Panc1 (cell line): ENCODE data around the gene NPW. TPM values are rescaled to one million over a fixed set of nuclear protein-coding genes. Genes with fewer than 3 reads are reported as not detected.

ENCODE experiments used
- ATAC-seq: fragments of 200-7000 bp; cut with Tn5 transposase; 2 replicates; pipeline ENCODE4 v1.9.1; 2020; ENCODE audit warnings: mild to moderate bottlenecking, moderate library complexity
- BruUV-seq: library from RNA; stranded (reverse); fragments of 400-500 nt; replicated peaks from 2 replicates; lab custom pipeline; 2021; lab: Mats Ljungman, UMichigan
- CTCF ChIA-PET: fragments of 300-600 bp; sonication (Branson Sonifier 250); formaldehyde crosslinking; loops from one replicate; lab custom pipeline; 2022; ENCODE audit warnings: antibody characterized with exemption; lab: Charles Lee
- POLR2A ChIA-PET: fragments of 300-600 bp; sonication (Branson Sonifier 250); formaldehyde crosslinking; loops from one replicate; lab custom pipeline; 2022; ENCODE audit warnings: antibody characterized with exemption; lab: Charles Lee
- DNase-seq: peaks from one replicate; pipeline ENCODE4 v3.0.0-alpha.2; 2010; ENCODE audit warnings: low read depth, low spot score
- H3K27ac ChIP-seq: 2 replicates; pipeline ENCODE4 v1.5.1; 2011; ENCODE audit warnings: mild to moderate bottlenecking, low read length, inconsistent platforms
- H3K27me3 ChIP-seq: fragments of 200-500 bp; sonication (Bioruptor generic); 2 replicates; pipeline ENCODE4 v1.6.0; 2014; ENCODE audit warnings: low read length, inconsistent platforms; ENCODE audit not compliant: control insufficient read depth, insufficient read depth
- H3K36me3 ChIP-seq: fragments of 200-500 bp; sonication (Bioruptor generic); 2 replicates; pipeline ENCODE4 v1.5.1; 2014; ENCODE audit warnings: inconsistent platforms, mild to moderate bottlenecking, low read length, moderate library complexity; ENCODE audit not compliant: control insufficient read depth, insufficient read depth
- H3K4me1 ChIP-seq: 2 replicates; pipeline ENCODE4 v1.5.1; 2011; ENCODE audit warnings: inconsistent platforms, mild to moderate bottlenecking, low read length, moderate library complexity; ENCODE audit not compliant: control insufficient read depth, insufficient read depth
- H3K4me3 ChIP-seq, 2 experiments: 2 replicates each; pipeline ENCODE4 v1.5.1; 2011 to 2012; ENCODE audit warnings: low read depth in 2 of 2, low read length in 2 of 2, mild to moderate bottlenecking in 2 of 2, inconsistent platforms in 1 of 2, moderate library complexity in 1 of 2
- H3K9me3 ChIP-seq: fragments of 200-500 bp; sonication (Bioruptor generic); 2 replicates; pipeline ENCODE4 v1.5.1; 2014; ENCODE audit warnings: low read depth, mild to moderate bottlenecking, inconsistent platforms, low read length, moderate library complexity; ENCODE audit not compliant: control insufficient read depth, insufficient read depth
- CTCF ChIP-seq: fragments of 450-650 bp; IDR thresholded peaks from 2 replicates; pipeline ENCODE4 v1.5.1; 2017; ENCODE audit warnings: mild to moderate bottlenecking
- POLR2AphosphoS5 ChIP-seq: IDR thresholded peaks from 2 replicates; pipeline ENCODE4 v1.6.1; 2012; ENCODE audit warnings: mild to moderate bottlenecking, low read depth, low read length, moderate library complexity
- REST ChIP-seq, 2 experiments: IDR thresholded peaks; 2 replicates each; pipeline ENCODE4 v1.6.1; 2011 to 2012; ENCODE audit warnings: low read depth in 2 of 2, control low read depth in 1 of 2, low read length in 1 of 2, mild to moderate bottlenecking in 1 of 2, moderate library complexity in 1 of 2; ENCODE audit not compliant: insufficient read depth in 1 of 2
- SIN3A ChIP-seq: IDR thresholded peaks from 2 replicates; pipeline ENCODE4 v1.6.1; 2012; ENCODE audit warnings: low read depth, mild to moderate bottlenecking, low read length, moderate library complexity, borderline replicate concordance; ENCODE audit not compliant: insufficient read depth
- TCF7L2 ChIP-seq: IDR thresholded peaks from 2 replicates; pipeline ENCODE4 v1.6.1; 2011; ENCODE audit warnings: mild to moderate bottlenecking, low read depth, low read length, inconsistent platforms
- in situ Hi-C: cut with HindIII; loops from 2 replicates; pipeline ENCODE4 v1.10.0; 2016; ENCODE audit warnings: low sequenced_read_pairs, low pct_unique_long_range_greater_than_20kb
- intact Hi-C: fragments of 100-400 bp; cut with micrococcal nuclease; formaldehyde crosslinking; loops from one replicate; pipeline ENCODE4 v1.10.0; 2022; ENCODE audit not compliant: unreplicated experiment
- total RNA-seq: library from RNA; stranded (reverse); gene quantifications from one replicate; pipeline ENCODE4 v1.2.1, GENCODE V29; 2021; ENCODE audit not compliant: unreplicated experiment

Gene NPW
- total RNA-seq, 1 experiment from 2014 or later = 15.3 TPM

- POLR2A ChIA-PET = no interaction called here
- intact Hi-C loops = no loop called here
- CTCF ChIA-PET = no interaction called here
- Histone ChIP-seq H3K27ac (no peak overlapping the region), H3K9me3 (no peaks in the 10 kb centered on the region), H3K36me3 (peaks cover 9% of the 10 kb centered on the region; the same call in 1 of the 2 replicates), H3K4me3 (no peak overlapping the region), H3K4me1 (peaks cover 45% of the 10 kb centered on the region), H3K27me3 (no peaks in the 10 kb centered on the region)
- DNase-seq = no peak
- no peak for ATAC-seq
- in situ Hi-C loops = no loop called here
- no TSS peak for BruUV-seq
- no peak for TF ChIP-seq POLR2AphosphoS5
- no peak for TF ChIP-seq CTCF
- TF ChIP-seq TCF7L2 = no peak
- TF ChIP-seq REST (IDR thresholded peaks at IDR 0.05; ENCODE audit: insufficient read depth in 1 of 2, low read depth in 2 of 2, low read length in 1 of 2) = no peak
These were observed 38.9 kb upstream of the NPW start for GRCh38 chr16:1980770-1981087.

GRCh38 chr16:1981398-1981836 is 38.2 kb upstream of the NPW start, which contains the start of gene NOXO1:
Gene NOXO1 (minus strand): TSS chr16:1981469. CDS start chr16:1981179, 290 bp downstream.
- TF ChIP-seq TCF7L2 (no peak), SIN3A (no peak), CTCF (no peak), REST (IDR thresholded peaks at IDR 0.05; ENCODE audit: insufficient read depth in 1 of 2, low read depth in 2 of 2, low read length in 1 of 2) (no peak), POLR2AphosphoS5 (no peak)
- H3K27ac ChIP-seq = peak within 1 kb of the TSS; percentile 62
- CTCF ChIA-PET = interaction anchor here (0.6 kb wide), 1 partner anchor 158 kb away, joined by 13 read pairs; no protein-coding TSS in a partner anchor
- H3K36me3 ChIP-seq = peaks cover 9% of the 10 kb centered on the region; the same call in 1 of the 2 replicates
- no TSS peak for BruUV-seq
- H3K4me3 ChIP-seq = no peak within 1 kb of the TSS
- intact Hi-C loops (no loop called here), in situ Hi-C loops (no loop called here)
- H3K27me3 ChIP-seq = no peaks in the 10 kb centered on the region
- no peak for DNase-seq
- ATAC-seq = no peak
- POLR2A ChIA-PET = interaction anchor here (1.2 kb wide), 1 partner anchor 17 kb away, joined by 5 read pairs; the partner anchor contains the start of gene RPS2
- no peaks in the 10 kb centered on the region for H3K9me3 ChIP-seq
- peaks cover 46% of the 10 kb centered on the region for H3K4me1 ChIP-seq
